Osteoblast (primary cell): ENCODE measurements around the gene UNC45B. TPM values are rescaled to one million over a fixed set of nuclear protein-coding genes. Genes with fewer than 3 reads are reported as not detected.

Experiments
- DNase-seq: peaks from one replicate; pipeline ENCODE4 v3.0.0; 2011; ENCODE audit warnings: low spot score, mixed read lengths; ENCODE audit not compliant: insufficient read length; ENCODE audit errors: missing footprints
- H2AFZ ChIP-seq: 2 replicates; pipeline ENCODE4 v1.6.0; 2011; ENCODE audit warnings: mild to moderate bottlenecking, low read length
- H3K27ac ChIP-seq: 2 replicates; pipeline ENCODE4 v1.5.1; 2011; ENCODE audit warnings: mild to moderate bottlenecking, low read depth, low read length, moderate library complexity
- H3K27me3 ChIP-seq: 2 replicates; pipeline ENCODE4 v1.6.0; 2012; ENCODE audit warnings: mild to moderate bottlenecking, control low read depth, inconsistent platforms, low read length, moderate library complexity; ENCODE audit not compliant: insufficient read depth
- H3K36me3 ChIP-seq: 2 replicates; pipeline ENCODE4 v1.5.1; 2011; ENCODE audit warnings: mild to moderate bottlenecking, low read length, control low read depth, moderate library complexity; ENCODE audit not compliant: insufficient read depth
- H3K4me1 ChIP-seq: 2 replicates; pipeline ENCODE4 v1.5.1; 2011; ENCODE audit warnings: mild to moderate bottlenecking, low read length, control low read depth, moderate library complexity; ENCODE audit not compliant: insufficient read depth
- H3K4me2 ChIP-seq: 2 replicates; pipeline ENCODE4 v1.6.0; 2011; ENCODE audit warnings: mild to moderate bottlenecking, low read length; ENCODE audit not compliant: insufficient read depth
- H3K4me3 ChIP-seq: fragments of 200-600 bp; sonication (generic); 3 replicates; pipeline ENCODE4 v1.5.1; 2012; ENCODE audit warnings: mild to moderate bottlenecking, low read length, inconsistent platforms; ENCODE audit not compliant: insufficient read depth
- H3K79me2 ChIP-seq: 2 replicates; pipeline ENCODE4 v1.6.0; 2012; ENCODE audit warnings: mild to moderate bottlenecking, low read length, control low read depth, inconsistent platforms; ENCODE audit not compliant: insufficient read depth
- H3K9me3 ChIP-seq: 2 replicates; pipeline ENCODE4 v1.5.1; 2011; ENCODE audit warnings: low read depth, low read length, control low read depth
- H4K20me1 ChIP-seq: 2 replicates; pipeline ENCODE4 v1.6.0; 2012; ENCODE audit warnings: mild to moderate bottlenecking, low read length, control low read depth; ENCODE audit not compliant: insufficient read depth
- total RNA-seq: library from RNA; depleted of rRNA; stranded (reverse); fragments of >200 nt; gene quantifications from 2 replicates; pipeline ENCODE4 v1.2.3, GENCODE V29; 2012
- TF ChIP-seq, protein P1 (sequence below): IDR thresholded peaks from 2 replicates; pipeline ENCODE4 v1.5.1; 2011; ENCODE audit warnings: mild to moderate bottlenecking, low read depth, low read length, moderate library complexity; ENCODE audit errors: extremely low read depth

The UNC45B gene, protein sequence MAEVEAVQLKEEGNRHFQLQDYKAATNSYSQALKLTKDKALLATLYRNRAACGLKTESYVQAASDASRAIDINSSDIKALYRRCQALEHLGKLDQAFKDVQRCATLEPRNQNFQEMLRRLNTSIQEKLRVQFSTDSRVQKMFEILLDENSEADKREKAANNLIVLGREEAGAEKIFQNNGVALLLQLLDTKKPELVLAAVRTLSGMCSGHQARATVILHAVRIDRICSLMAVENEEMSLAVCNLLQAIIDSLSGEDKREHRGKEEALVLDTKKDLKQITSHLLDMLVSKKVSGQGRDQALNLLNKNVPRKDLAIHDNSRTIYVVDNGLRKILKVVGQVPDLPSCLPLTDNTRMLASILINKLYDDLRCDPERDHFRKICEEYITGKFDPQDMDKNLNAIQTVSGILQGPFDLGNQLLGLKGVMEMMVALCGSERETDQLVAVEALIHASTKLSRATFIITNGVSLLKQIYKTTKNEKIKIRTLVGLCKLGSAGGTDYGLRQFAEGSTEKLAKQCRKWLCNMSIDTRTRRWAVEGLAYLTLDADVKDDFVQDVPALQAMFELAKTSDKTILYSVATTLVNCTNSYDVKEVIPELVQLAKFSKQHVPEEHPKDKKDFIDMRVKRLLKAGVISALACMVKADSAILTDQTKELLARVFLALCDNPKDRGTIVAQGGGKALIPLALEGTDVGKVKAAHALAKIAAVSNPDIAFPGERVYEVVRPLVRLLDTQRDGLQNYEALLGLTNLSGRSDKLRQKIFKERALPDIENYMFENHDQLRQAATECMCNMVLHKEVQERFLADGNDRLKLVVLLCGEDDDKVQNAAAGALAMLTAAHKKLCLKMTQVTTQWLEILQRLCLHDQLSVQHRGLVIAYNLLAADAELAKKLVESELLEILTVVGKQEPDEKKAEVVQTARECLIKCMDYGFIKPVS
- total RNA-seq = not detected in 2 replicates

DNA sequence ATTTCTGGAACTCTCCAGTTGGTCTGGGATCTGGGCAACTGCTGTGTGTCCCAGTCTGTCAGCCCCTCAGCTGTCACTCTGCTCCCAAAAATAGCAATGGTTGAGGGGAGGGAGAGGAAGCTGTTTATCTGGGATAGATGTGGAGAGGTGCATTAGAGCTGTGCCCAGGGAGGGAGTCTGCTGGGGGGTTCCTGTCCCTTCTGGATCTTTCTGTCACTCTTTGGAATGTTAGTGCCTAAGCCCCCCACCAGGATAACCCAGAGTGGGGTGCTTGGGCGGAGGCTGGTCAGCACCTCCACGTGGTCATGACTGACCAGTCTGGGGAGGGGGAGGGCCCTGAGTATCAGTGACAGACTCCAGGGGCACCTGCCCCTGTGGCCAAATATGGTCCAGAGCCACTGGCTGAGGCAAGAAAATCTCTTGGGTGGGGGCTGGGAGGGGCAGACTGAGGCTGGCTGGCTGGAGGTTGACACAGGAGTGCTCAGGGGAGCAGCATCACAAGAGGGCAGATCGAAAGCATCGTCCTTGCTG lies at the start of gene UNC45B:
TSS of gene UNC45B (plus strand) at position 443 of the 531 bp plus-strand sequence. CDS start 447 bp downstream, outside the sequence.
- no peaks in the 10 kb centered on the region for H3K9me3 ChIP-seq
- peaks cover 3% of the 10 kb centered on the region for H3K27me3 ChIP-seq
- no peak within 1 kb of the TSS for H3K4me3 ChIP-seq
- TF ChIP-seq, protein P1, sequence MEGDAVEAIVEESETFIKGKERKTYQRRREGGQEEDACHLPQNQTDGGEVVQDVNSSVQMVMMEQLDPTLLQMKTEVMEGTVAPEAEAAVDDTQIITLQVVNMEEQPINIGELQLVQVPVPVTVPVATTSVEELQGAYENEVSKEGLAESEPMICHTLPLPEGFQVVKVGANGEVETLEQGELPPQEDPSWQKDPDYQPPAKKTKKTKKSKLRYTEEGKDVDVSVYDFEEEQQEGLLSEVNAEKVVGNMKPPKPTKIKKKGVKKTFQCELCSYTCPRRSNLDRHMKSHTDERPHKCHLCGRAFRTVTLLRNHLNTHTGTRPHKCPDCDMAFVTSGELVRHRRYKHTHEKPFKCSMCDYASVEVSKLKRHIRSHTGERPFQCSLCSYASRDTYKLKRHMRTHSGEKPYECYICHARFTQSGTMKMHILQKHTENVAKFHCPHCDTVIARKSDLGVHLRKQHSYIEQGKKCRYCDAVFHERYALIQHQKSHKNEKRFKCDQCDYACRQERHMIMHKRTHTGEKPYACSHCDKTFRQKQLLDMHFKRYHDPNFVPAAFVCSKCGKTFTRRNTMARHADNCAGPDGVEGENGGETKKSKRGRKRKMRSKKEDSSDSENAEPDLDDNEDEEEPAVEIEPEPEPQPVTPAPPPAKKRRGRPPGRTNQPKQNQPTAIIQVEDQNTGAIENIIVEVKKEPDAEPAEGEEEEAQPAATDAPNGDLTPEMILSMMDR = no peak
- peaks cover 1% of the 10 kb centered on the region for H3K4me1 ChIP-seq
- no peak within 1 kb of the TSS for H2AFZ ChIP-seq
- H3K4me2 ChIP-seq = no peak within 1 kb of the TSS
- H3K79me2 ChIP-seq = no peaks in the 10 kb centered on the region
- no peak within 1 kb of the TSS for H3K27ac ChIP-seq
- no peaks in the 10 kb centered on the region for H4K20me1 ChIP-seq
- H3K36me3 ChIP-seq = no peaks in the 10 kb centered on the region
- no peak for DNase-seq

- TF ChIP-seq, protein P1 = no peak
- no peak for DNase-seq
Observed at GRCh38 chr17:35099908-35100307, 47.7 kb upstream of the UNC45B start.

DNA sequence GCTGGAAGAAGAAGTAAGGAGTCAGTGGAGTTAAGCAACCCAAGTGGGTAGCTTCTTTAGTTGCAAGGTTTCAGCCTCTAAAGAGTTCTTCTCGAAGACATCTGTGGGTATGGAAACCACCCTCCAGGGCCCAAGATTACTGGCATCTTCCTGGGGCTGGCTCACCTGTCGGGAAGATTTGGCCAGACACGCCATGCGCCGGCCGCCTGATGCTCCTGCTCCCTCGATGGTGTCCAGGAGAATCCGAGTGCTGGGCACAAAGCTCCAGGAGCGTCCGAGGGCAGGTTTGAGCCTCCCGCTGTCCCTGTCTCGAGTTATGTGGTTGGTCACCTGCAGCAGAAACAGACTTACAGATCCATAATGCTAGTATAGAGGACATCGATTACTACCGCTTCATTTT lies 46.6 kb upstream of the UNC45B start:
- Histone ChIP-seq H3K4me3 (no peak overlapping the region), H4K20me1 (no peaks in the 10 kb centered on the region), H3K4me1 (no peaks in the 10 kb centered on the region), H2AFZ (no peak overlapping the region), H3K4me2 (no peak overlapping the region), H3K27ac (no peak overlapping the region), H3K27me3 (no peaks in the 10 kb centered on the region), H3K9me3 (no peaks in the 10 kb centered on the region), H3K79me2 (no peaks in the 10 kb centered on the region), H3K36me3 (peaks cover 13% of the 10 kb centered on the region)
- TF ChIP-seq, protein P1 = no peak
- no peak for DNase-seq

More at GRCh38 chr17:35099908-35100307, 47.7 kb upstream of the UNC45B start:
- peaks cover 11% of the 10 kb centered on the region for H3K36me3 ChIP-seq
- no peaks in the 10 kb centered on the region for H3K79me2 ChIP-seq
- H3K27ac ChIP-seq = no peak overlapping the region
- H2AFZ ChIP-seq = no peak overlapping the region
- no peaks in the 10 kb centered on the region for H3K9me3 ChIP-seq
- no peaks in the 10 kb centered on the region for H4K20me1 ChIP-seq
- H3K4me2 ChIP-seq = no peak overlapping the region
- no peaks in the 10 kb centered on the region for H3K27me3 ChIP-seq
- H3K4me3 ChIP-seq = no peak overlapping the region
- H3K4me1 ChIP-seq = peaks cover 5% of the 10 kb centered on the region
